MM.1S (cell line): ENCODE measurements around the gene POMGNT2.

ENCODE experiments used
- DNase-seq: peaks from one replicate; pipeline ENCODE4 v3.0.0-alpha.2; 2015
- H2AFZ ChIP-seq: fragments of 300-600 bp; sonication (generic); 2 replicates; pipeline ENCODE4 v1.6.0; 2016; ENCODE audit warnings: antibody characterized with exemption, low read length
- H3F3A ChIP-seq: fragments of 300-600 bp; sonication (generic); 2 replicates; pipeline ENCODE4 v1.6.1; 2016; ENCODE audit warnings: mild to moderate bottlenecking, antibody characterized with exemption, low read length, moderate library complexity, mixed read lengths; ENCODE audit not compliant: insufficient read depth
- H3K27ac ChIP-seq: fragments of 300-600 bp; sonication (generic); 2 replicates; pipeline ENCODE4 v1.5.1; 2016; ENCODE audit warnings: mild to moderate bottlenecking, low read length
- H3K27me3 ChIP-seq: fragments of 300-600 bp; sonication (generic); replicated peaks from 2 replicates; pipeline ENCODE4 v1.6.0; 2016; ENCODE audit warnings: low read length; ENCODE audit not compliant: insufficient read depth
- H3K36me3 ChIP-seq: fragments of 300-600 bp; sonication (generic); replicated peaks from 2 replicates; pipeline ENCODE4 v1.6.1; 2016; ENCODE audit warnings: mild to moderate bottlenecking, low read length, mixed read lengths; ENCODE audit not compliant: insufficient read depth
- H3K4me1 ChIP-seq: fragments of 300-600 bp; sonication (generic); 2 replicates; pipeline ENCODE4 v1.6.1; 2016; ENCODE audit warnings: low read length, mixed read lengths
- H3K4me2 ChIP-seq: fragments of 300-600 bp; sonication (generic); 2 replicates; pipeline ENCODE4 v1.6.0; 2016; ENCODE audit warnings: low read depth, low read length
- H3K4me3 ChIP-seq: fragments of 300-600 bp; sonication (generic); 2 replicates; pipeline ENCODE4 v1.5.1; 2016; ENCODE audit warnings: low read length, mixed read lengths
- H3K79me2 ChIP-seq: fragments of 300-600 bp; sonication (generic); 2 replicates; pipeline ENCODE4 v1.6.1; 2016; ENCODE audit warnings: mixed run types, low read length, mixed read lengths
- H3K9ac ChIP-seq: fragments of 300-600 bp; sonication (generic); 2 replicates; pipeline ENCODE4 v1.6.1; 2016; ENCODE audit warnings: low read length, mixed read lengths
- H3K9me2 ChIP-seq: fragments of 300-600 bp; sonication (generic); replicated peaks from 2 replicates; pipeline ENCODE4 v1.6.1; 2016; ENCODE audit warnings: mild to moderate bottlenecking, low read length, mixed read lengths; ENCODE audit not compliant: insufficient read depth
- H3K9me3 ChIP-seq: fragments of 300-600 bp; sonication (generic); replicated peaks from 2 replicates; pipeline ENCODE4 v1.6.1; 2016; ENCODE audit warnings: mild to moderate bottlenecking, low read length, mixed read lengths; ENCODE audit not compliant: insufficient read depth
- H4K20me1 ChIP-seq: fragments of 300-600 bp; sonication (generic); 2 replicates; pipeline ENCODE4 v1.6.1; 2016; ENCODE audit warnings: mild to moderate bottlenecking, low read length, moderate library complexity, mixed read lengths; ENCODE audit not compliant: insufficient read depth
- CTCF ChIP-seq: fragments of 300-600 bp; sonication (generic); IDR thresholded peaks from 2 replicates; pipeline ENCODE4 v1.5.1; 2016; ENCODE audit warnings: antibody characterized with exemption, low read length, mixed read lengths
- EZH2 ChIP-seq: fragments of 300-600 bp; sonication (generic); optimal IDR thresholded peaks from 2 replicates; pipeline ENCODE3; 2017; ENCODE audit warnings: low read depth, mild to moderate bottlenecking, antibody characterized with exemption, low read length, mixed read lengths
- EZH2phosphoT487 ChIP-seq: fragments of 300-600 bp; sonication (generic); IDR thresholded peaks from 2 replicates; pipeline ENCODE4 v1.6.1; 2018; ENCODE audit warnings: antibody characterized with exemption, low read length

POMGNT2 gene

GRCh38 chr3:43077707-43078106 is 28.2 kb downstream of the POMGNT2 start:
- H3K9ac ChIP-seq, result no peak overlapping the region
- H3F3A ChIP-seq, result no peaks in the 10 kb centered on the region
- no peaks in the 10 kb centered on the region for H4K20me1 ChIP-seq
- H3K4me2 ChIP-seq, result no peak overlapping the region
- H3K9me2 ChIP-seq, result no peaks in the 10 kb centered on the region
- no peaks in the 10 kb centered on the region for H3K79me2 ChIP-seq
- TF ChIP-seq EZH2 (no peak), CTCF (no peak), EZH2phosphoT487 (no peak)
- no peaks in the 10 kb centered on the region for H3K27me3 ChIP-seq
- no peak for DNase-seq
- no peaks in the 10 kb centered on the region for H3K4me1 ChIP-seq
- no peak overlapping the region for H3K27ac ChIP-seq
- no peak overlapping the region for H3K4me3 ChIP-seq
- H3K9me3 ChIP-seq, result no peaks in the 10 kb centered on the region
- no peaks in the 10 kb centered on the region for H3K36me3 ChIP-seq
- no peak overlapping the region for H2AFZ ChIP-seq

DNA sequence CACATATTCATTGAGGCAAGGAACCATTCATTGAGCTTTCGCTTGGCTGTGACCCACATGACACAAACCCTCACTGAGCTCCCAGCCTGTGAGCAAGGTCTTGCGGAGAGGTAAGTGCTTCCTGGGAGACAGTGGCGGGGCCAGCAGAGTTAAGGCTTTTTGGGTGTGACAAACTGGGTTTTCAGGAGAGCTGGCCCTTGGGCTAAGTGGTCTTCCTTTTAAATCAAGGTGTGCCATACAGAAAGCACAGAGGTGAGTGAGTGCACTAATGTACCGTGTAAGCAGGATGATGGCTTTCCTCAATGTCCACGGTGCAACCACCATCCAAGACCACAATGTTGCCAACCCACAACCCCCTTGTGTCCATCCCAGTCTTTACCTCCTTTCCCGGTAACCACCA is 28.6 kb downstream of the POMGNT2 start:
- TF ChIP-seq EZH2phosphoT487, result no peak
- TF ChIP-seq CTCF, result no peak
- no peak for TF ChIP-seq EZH2
- H3K4me2 ChIP-seq, result no peak overlapping the region
- H3K79me2 ChIP-seq, result no peaks in the 10 kb centered on the region
- no peaks in the 10 kb centered on the region for H3F3A ChIP-seq
- H3K4me1 ChIP-seq, result no peaks in the 10 kb centered on the region
- H3K4me3 ChIP-seq, result no peak overlapping the region
- no peak overlapping the region for H3K9ac ChIP-seq
- no peaks in the 10 kb centered on the region for H3K36me3 ChIP-seq
- H4K20me1 ChIP-seq, result no peaks in the 10 kb centered on the region
- H3K27me3 ChIP-seq, result no peaks in the 10 kb centered on the region
- no peaks in the 10 kb centered on the region for H3K9me3 ChIP-seq
- no peaks in the 10 kb centered on the region for H3K9me2 ChIP-seq
- H3K27ac ChIP-seq, result no peak overlapping the region
- no peak overlapping the region for H2AFZ ChIP-seq
- DNase-seq, result no peak

- Histone ChIP-seq H3K4me3 (no peak overlapping the region), H2AFZ (no peak overlapping the region), H3F3A (no peaks in the 10 kb centered on the region), H4K20me1 (no peaks in the 10 kb centered on the region), H3K79me2 (no peaks in the 10 kb centered on the region), H3K4me1 (no peaks in the 10 kb centered on the region), H3K27ac (no peak overlapping the region), H3K27me3 (no peaks in the 10 kb centered on the region), H3K4me2 (no peak overlapping the region), H3K9ac (no peak overlapping the region), H3K36me3 (no peaks in the 10 kb centered on the region), H3K9me2 (no peaks in the 10 kb centered on the region), H3K9me3 (no peaks in the 10 kb centered on the region)
- TF ChIP-seq CTCF (no peak), EZH2phosphoT487 (no peak), EZH2 (no peak)
- DNase-seq, result no peak
These were observed 29.0 kb downstream of the POMGNT2 start for GRCh38 chr3:43076857-43077256.
